ENCODE results near the gene MRPL44.

The MRPL44 gene

DNA sequence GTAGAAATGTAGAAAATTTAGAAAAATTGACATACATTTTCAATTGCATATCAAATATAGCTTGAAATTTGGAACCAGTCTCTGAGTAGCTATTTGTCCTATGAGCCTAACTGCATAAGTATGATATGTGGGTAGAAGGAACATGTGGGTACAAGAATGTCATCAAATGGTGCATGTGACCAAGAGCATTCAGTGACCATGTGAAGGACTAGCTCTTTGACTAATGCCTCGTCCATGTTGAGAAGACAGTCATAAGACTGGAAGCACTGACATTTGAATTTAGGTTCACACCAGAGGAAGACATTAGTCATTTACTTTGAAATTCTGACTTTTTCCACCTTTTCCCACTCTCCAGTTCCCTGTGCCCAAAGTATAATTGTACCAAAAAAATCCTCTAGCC is 12.6 kb downstream of the MRPL44 start:
- H3K4me3 ChIP-seq (ENCODE audit: low read depth, low read length) = no peak overlapping the region

DNA sequence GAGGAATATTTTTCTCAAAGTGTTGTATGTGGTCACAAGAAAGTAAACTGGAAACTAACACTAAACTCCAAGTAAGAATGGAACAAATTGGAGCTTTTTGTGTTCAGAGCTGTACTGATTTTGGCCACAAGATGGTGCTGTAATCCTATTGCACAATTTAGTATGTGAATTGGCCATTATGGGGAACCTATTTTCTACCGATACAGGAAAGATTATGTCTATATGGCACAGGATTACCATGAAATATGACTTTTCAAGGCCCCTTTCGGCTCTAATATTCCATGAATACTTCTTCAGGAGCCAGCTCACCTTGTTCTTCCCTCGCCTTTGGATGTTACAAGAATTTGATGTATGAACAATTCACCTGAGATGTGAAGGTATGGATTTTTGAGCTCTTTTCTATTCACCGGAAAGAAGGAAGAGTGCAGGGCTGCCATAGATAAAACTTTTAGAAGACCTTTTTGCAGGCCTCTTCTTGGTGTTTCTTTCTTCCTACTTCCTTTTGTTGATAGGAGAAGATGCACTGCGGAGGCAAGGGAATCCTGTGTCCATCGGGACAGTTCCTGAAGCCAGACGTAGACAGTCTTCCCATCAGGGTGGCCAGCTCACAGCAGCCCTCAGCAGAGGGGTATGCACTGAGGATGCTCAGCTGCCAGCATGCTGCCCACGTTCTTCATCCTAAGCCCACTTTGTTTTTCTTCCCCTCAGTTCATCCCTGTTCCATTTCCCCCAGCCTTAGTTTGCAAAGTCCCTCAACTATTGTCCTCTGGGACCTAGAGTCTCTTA is 13.3 kb downstream of the MRPL44 start:
- H3K4me3 ChIP-seq (ENCODE audit: low read depth, low read length) = no peak overlapping the region

DNA sequence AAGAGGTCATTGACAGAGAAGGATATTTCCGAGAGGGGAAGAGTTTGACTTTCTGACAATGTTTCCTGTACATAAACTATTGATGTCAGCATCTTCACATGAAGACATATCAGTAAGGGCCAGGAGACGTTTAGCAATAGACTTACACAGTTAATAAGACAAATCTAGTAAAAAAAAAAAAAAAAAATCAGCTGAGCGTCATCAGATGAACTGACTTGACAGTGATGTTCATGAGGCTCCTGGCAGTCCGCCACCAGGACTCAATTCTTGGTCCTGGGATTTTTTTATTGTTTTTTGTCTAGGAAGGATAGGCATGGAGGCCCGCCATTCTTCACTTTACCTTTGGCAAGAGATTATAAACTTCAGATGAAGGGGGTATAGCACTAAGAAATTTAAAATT is 14.5 kb downstream of the MRPL44 start:
- H3K4me3 ChIP-seq (ENCODE audit: low read depth, low read length) = no peak overlapping the region

DNA sequence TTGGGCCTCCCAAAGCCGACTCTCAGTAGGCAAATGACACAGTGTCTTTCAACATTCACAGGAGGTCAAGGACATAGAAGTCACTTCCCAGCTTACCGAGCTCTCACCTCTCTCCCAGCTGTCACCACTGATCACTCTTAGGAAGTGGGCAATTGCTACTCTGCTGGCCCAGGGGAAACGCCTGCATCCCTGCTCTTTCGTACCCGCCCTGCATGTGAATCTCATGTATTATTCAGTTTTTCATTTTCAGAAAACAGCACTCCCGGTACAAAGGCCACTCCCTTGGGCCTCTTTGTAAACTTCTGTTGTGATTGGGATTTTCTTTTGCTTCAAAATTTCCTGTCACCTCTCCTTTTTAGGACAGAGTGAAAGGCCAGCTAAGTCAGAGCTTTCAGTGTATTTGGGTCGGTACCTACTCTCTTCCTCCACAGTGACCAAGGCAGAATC is 15.4 kb downstream of the MRPL44 start:
- no peak overlapping the region for H3K4me3 ChIP-seq (ENCODE audit: low read depth, low read length)

DNA sequence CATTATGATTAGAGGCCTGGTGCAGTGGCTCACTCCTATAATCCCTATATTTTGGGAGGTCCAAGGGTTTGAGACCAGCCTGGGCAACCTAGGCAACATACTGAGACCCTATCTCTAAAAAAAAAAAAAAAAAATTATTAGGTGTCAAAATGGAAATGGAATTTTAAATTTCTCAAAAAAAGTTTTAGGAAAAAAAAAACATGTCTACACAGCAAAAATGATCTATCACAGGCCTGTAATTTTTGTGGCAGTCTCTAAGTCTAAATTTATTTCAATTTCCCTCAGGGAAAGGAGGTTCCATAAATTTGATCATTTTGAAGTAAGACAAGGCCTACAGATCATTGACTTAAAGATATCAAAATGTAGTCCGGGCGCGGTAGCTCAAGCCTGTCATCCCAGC is 16.3 kb downstream of the MRPL44 start:
- no peak overlapping the region for H3K4me3 ChIP-seq (ENCODE audit: low read depth, low read length)

DNA sequence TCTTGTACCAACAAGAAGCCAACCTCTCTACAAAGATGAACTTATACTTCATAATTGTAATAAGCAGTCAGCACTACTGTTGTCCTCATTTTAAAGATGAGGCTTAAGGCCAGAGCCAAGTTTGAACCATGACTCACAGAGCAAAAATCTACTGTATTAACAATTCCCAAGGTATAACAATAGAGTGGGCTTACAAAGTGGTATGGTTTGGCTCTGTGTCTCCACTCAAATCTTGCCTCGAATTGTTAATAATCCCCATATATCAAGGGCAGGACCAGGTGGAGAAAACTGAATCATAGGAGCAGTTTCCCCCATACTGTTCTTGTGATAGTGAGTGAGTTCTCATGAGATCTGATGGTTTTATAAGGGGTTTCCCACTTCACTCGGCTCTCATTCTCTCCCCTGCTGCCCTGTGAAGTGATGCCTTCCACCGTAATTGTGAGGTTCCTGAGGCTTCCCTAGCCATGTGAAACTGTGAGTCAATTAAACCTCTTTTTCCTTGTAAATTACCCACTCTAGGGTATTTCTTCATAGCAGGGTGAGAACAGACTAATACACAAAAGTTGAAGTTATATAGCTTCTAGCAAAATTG is 19.5 kb downstream of the MRPL44 start:
- H3K4me3 ChIP-seq (ENCODE audit: low read depth, low read length) = no peak overlapping the region

DNA sequence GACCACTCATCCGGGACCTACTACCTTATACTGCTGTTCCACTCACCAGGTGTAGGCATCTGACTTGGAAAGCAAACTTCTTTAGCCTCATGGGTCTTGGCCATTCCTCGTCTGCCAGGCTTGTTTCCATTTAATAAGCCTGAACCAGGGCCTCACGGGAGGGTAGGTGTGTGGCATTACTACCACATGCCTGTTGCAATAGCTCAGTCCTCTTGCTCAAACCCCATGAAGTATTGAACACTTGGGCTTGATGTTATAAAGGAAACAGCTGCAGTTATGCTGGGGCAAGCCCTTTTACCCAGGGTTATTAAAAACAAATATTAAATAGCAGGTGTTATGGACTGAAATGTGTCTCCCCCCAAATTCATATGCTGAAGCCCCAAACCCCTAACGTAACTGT is 21.2 kb downstream of the MRPL44 start:
- H3K4me3 ChIP-seq (ENCODE audit: low read depth, low read length) = no peak overlapping the region

DNA sequence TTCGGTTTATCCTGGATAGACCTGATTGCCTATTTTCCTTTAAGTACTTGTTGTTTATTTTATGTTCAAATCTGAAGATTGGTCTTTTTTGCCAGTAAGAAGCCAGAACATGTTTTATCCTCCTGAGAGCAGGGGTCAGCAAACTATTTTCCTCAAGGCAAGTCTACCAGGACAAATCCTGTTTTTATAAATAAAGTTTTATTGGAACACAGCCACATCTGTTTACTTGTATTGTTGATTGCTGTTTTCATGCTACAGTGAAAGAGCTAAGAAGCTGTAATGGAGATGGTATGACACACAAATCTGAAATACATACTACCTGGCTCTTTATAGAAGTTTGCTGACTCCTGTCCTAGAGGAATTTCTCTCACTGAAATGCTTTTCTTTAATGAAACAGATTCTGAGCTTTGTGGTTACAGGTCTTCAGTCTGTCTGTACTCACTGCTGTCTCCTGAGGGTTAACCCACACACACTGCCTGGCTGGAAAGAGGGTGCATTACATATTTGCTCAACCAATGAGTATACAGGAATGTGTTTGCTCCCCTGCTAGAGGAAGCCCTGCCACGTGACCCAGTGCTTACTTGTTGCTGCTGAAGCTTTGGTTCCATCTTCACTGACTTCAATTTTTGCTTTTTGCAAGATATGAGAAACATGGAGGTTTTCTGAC is 22.6 kb downstream of the MRPL44 start:
- H3K4me3 ChIP-seq (ENCODE audit: low read depth, low read length) = no peak overlapping the region

DNA sequence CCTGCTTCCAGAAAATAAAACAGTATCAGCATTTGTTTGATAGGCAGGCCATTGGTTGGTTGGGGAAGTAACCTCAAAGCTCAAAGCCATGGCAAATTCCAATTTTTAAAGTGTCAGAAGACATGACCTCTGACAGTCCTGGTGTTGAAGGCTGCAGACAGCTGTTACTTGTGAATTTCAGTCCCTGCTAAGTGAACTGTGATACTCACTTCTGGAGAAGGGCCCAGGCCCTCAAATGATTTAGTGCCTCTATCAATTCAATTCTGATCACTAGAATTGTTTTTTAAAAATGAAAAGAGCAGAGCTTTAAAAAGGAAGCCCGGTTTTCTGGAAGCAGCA is 23.1 kb downstream of the MRPL44 start:
- no peak overlapping the region for H3K4me3 ChIP-seq (ENCODE audit: low read depth, low read length)

DNA sequence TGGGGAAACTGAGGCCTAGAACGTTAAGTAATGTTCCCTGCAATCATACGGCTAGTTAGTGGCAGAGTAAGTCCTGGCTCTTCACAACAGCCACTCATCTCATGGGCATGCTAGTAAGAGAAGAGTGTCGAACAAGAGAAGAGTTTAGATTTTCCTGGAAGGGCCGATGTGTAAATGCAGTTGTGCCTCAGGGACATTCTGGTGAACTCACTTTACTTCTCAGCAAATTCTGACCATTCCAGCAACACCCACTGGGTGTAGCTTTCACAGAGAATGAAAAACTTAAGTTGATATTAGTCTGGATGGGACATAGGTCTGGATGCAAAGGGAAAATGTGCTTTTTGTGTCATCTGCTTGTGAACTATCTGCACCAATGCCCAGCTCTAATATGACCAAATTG is 23.5 kb downstream of the MRPL44 start:
- H3K4me3 ChIP-seq (ENCODE audit: low read depth, low read length) = no peak overlapping the region

DNA sequence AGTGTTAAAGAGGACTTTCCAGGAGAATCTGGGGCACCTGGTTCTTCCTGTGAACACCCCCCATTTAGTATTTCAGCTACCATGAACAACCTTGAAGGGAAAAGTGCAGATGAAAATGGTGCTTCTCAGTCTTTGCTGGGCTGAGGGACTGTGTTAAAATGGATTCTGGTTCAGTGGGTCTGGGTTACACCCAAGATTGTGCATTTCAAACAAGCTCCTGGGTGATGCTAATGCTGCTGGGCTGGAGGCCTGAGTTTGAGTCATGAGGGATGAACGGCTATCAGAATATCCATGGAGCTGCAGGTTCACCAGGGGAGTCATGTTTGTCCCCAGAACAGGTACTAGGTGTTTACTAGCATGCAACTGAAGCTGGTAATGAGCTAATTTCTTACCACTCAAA is 24.0 kb downstream of the MRPL44 start:
- H3K4me3 ChIP-seq (ENCODE audit: low read depth, low read length) = no peak overlapping the region

DNA sequence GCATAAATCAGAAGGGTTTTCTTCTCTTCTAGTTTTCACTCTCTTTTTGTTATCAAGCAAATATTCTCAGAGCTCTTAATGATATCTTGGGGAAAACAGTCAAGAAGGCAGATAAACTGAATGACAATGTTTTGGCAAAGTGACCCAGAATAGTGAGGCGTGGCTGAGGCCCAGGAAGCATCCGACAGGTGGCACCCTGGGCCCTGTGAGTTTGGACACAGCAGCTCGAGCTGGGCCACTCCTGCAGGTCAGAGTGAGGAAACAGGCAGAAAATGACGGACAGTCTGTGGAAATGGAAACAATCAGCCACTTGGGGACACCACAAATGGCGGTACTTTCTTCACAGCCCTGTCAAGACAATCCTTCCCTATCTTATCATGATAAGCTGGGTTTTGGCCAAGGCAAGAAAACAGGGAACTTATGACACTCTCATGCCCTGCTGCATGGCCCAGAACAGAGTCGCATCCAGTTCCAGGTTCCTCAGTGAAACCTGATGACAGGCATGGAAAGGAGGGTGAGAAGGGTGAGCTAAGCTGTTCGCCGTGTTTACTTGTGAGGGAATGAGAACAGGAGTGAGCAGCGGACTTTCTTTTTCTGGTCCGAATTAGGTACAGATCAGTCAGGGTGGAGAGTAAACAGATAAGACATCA is 32.1 kb downstream of the MRPL44 start:
- no peak overlapping the region for H3K4me3 ChIP-seq (ENCODE audit: low read depth, low read length)

DNA sequence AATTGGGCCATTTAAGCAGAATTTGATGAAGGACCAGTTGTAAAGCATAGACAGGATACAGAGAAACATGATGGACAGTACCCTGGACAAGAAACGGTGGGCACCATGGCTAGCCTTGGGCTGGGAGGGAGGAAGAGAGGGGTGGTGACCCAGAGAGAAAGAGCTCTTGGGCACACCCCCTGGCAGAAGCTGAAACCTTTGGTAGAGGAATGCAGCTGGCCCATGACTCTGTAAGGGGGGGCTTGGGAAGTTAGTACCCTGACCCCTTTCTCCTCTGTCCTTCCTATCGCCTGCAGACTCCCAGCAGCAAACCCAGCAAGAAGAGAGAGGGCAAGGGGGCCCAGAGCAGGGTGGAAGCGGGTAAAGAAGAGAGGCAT is 32.6 kb downstream of the MRPL44 start:
- H3K4me3 ChIP-seq (ENCODE audit: low read depth, low read length) = no peak overlapping the region

DNA sequence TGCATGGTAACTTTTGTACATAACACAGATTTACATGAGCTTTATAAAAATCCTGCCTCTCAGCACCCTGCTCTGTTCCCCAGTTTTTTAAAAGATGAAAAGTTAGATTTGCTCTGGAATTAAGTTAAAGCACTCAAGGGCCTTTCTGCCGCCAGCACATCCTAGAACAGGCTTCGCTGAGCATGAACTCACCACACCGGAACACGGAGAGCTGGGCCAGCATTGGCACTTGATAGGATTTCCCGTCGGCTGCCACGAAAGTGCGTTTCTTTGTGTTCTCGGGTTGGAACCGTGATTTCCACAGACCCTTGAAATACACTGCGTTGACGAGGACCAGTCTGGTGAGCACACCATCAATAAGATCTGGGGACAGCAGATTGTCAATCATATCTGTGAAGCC is 34.3 kb downstream of the MRPL44 start:
- no peak overlapping the region for H3K4me3 ChIP-seq (ENCODE audit: low read depth, low read length)

DNA sequence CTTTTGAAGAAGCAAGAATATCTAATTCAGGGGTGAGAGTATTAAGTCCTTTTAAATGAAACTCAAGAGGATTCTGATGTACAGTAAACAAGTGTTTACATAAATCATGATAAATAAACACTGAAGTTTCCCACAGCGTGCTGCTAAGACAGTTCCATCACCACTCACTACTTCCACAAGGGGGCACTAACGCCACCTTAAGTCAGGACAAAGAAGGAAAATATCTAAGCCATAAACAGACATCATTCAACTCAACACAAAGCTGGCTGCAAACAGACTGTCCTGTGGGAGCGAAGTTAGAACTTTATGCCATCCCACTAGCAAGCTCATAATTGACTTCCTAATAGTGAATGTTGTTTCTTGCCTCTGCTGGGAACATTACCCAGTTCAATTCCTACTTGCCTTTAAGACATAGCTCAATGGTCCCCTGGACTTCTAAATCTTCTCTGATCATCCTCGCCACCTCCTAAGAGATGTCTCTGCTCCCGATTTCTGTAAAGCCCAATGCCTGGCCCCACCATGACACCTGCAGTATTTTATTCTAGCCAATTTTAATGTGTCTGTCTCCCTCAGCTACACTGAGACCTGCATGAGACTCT is 36.5 kb downstream of the MRPL44 start:
- no peak overlapping the region for H3K4me3 ChIP-seq (ENCODE audit: low read depth, low read length)

DNA sequence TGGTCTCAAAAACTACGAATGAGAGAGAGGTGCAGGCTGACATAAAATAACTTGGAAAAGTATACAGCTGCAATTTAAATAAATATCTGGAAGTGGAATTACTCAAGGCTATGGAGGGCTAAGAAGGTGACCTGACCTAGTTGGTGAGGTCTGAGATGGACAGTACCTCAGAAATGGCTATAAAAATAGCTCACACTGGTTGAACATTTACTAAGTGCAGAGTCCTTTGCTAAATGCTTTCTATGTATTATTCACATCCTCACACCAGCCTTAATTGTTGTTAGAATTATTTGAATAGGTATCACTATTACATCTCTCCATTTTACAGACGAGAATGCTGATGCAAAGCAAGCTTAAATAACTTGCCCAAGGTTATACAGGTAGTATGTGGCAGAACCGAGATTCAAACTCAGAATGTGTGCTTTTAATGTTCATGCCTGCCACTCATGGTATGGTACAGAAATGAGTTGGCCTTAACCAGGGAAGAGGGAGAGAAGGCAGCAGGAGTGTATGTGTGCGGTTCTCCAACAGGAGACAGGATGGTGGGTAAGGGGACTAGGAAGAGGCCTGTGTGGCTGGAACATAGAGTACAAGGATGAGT is 37.4 kb downstream of the MRPL44 start:
- H3K4me3 ChIP-seq (ENCODE audit: low read depth, low read length) = no peak overlapping the region

DNA sequence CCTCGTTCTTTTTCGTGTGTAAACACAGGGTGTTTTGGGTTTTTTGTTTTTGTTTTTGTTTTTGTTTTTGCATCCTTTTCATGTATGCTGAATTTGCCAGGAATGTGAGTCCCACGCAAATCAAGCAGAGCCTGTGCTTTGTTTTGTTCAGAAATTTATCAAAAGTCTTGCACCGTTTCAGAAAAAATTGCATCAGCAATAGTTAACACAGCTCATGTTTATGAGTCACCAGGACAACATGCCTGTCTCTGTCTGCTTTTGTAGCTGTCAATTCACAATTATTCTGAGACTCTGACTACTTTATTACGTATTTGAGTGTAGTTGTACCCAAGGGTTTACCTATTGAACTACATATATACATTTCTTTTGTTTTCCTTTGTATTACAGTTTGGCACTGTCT is 38.3 kb downstream of the MRPL44 start:
- H3K4me3 ChIP-seq (ENCODE audit: low read depth, low read length) = no peak overlapping the region

DNA sequence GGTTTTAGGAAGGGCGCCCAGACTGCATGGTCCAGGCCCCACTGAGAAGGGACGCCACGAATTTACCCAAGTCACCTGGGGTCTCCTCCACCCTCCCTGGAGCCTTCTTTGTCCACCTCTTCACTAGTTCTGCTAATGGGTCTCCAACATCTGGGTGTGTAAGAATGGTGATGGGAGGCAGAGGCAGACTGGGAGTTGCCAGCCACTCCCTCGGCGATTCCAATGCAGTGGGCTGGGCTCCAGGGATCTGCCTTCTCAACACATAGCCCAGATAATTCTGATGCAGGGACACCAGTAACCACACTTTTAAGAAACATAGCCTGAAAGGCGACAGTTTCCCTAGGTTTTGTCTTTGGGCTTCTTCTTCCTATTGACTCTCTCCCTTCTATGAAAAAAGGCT is 39.1 kb downstream of the MRPL44 start:
- H3K4me3 ChIP-seq (ENCODE audit: low read depth, low read length) = no peak overlapping the region

DNA sequence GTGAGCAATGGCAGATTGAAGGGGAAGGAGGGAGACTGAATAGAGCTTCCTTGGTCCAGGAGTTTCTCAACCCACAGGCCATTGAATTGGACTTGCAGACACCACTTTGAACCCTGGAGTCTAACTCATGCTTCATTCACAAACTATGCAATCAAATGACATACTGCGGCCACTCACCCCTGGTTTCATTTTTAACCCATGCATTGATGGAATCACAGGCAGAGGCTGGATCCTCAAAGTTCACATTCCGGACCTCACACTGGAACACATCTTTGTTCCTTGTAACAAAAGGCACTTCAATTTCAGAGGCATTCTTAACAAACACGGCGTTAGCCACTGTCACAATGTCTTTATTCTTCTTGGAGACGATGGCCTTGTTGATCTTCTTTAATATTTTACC is 40.7 kb downstream of the MRPL44 start:
- H3K4me3 ChIP-seq (ENCODE audit: low read depth, low read length) = no peak overlapping the region

DNA sequence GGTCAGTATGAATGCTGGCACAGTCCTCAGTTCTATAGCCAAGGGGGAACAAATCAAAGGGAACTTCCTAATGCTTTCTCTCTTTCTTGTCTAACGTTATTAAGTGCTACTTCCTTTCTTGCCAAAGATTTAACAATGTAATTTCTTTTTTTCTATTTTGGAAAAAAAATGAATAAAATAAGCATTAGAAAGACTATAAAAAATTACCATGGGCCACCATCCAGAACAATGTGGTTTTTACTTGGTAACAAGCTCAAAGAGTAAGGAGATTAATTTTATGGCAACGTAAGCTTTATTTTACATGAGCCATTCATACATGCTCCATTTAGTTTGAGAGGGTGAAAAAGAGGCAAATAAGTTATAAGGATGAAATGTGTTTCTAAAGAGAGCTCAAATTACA is 41.7 kb downstream of the MRPL44 start:
- no peak overlapping the region for H3K4me3 ChIP-seq (ENCODE audit: low read depth, low read length)

DNA sequence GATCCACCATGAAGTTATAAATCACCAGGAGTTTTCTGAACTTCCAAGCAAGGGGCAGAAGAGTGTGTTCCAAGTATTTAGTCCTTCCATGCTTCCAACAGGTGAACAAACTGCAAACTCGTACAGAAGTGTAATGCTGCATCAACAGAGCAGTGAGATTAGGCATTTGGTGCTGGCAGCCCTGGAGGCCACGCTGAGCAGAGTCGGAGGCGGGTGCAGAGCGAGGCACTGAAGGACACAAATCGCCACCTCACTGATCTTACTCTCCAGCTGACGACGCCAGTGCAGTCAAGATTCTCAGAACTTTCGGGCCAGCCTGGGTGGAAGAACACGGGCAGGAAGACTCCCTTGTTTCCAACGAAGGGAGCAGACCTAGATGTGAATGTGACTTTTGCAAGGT is 42.6 kb downstream of the MRPL44 start:
- H3K4me3 ChIP-seq (ENCODE audit: low read depth, low read length) = no peak overlapping the region

Measured in iPS-11a (cell line).